Body of pancreas (tissue), 4 donors: Measurements from ENCODE around the gene RFC3. TPM values are rescaled to one million over a fixed set of nuclear protein-coding genes. Genes with fewer than 3 reads are reported as not detected.

ENCODE experiments used
- ATAC-seq: fragments of 150-250 bp; one replicate; pipeline ENCODE4 v1.9.1; 2016
- DNase-seq, 4 donors: peaks; one replicate each; pipeline ENCODE4 v3.0.0-alpha.2; 2019
- H3K27ac ChIP-seq, 4 donors: fragments of 200-600 bp; sonication (generic); 1 replicate in 3 of 4; 2 replicates in 1 of 4; pipeline versions ENCODE4 v1.5.1 to v1.6.1; 2016 to 2019; ENCODE audit warnings: mild to moderate bottlenecking in 1 of 4, mixed read lengths in 1 of 4, moderate library complexity in 1 of 4
- H3K27me3 ChIP-seq, 2 donors: fragments of 200-600 bp; sonication (generic); one replicate each; pipeline ENCODE4 v1.6.0; 2016; ENCODE audit warnings: mild to moderate bottlenecking in 1 of 2
- H3K36me3 ChIP-seq, 2 donors: fragments of 200-600 bp; sonication (generic); replicated peaks in 1 of 2; 2 replicates each; pipeline ENCODE4 v1.5.1; 2016; ENCODE audit warnings: low read depth in 2 of 2; ENCODE audit not compliant: insufficient read depth in 1 of 2
- H3K4me1 ChIP-seq: fragments of 200-600 bp; sonication (generic); one replicate; pipeline ENCODE4 v1.6.0; 2016
- H3K4me3 ChIP-seq, 2 donors: fragments of 200-600 bp; sonication (generic); 1 replicate in 1 of 2; 2 replicates in 1 of 2; pipeline ENCODE4 v1.5.1; 2016 to 2019
- H3K9me3 ChIP-seq, 3 donors: fragments of 200-600 bp; sonication (generic); 1 replicate in 2 of 3; 2 replicates in 1 of 3; pipeline ENCODE4 v1.5.1; 2016
- CTCF ChIP-seq, 7 experiments: fragments of 450-650 bp in 4 of 7; fragments of 200-600 bp in 3 of 7; sonication (generic) in 3 of 7; IDR thresholded peaks; one replicate each; pipeline ENCODE4 v1.5.1; 2016 to 2019; ENCODE audit warnings: antibody characterized with exemption in 7 of 7
- POLR2A ChIP-seq, 3 donors: fragments of 450-650 bp; IDR thresholded peaks; one replicate each; pipeline ENCODE4 v1.6.1; 2016; ENCODE audit warnings: antibody characterized with exemption in 3 of 3, mild to moderate bottlenecking in 2 of 3
- WGBS, 2 donors: methylation state at CpG; one replicate each; pipeline ENCODE4 v1.1.5; 2017; 5-methylcytosine and 5-hydroxymethylcytosine counted together
- intact Hi-C: fragments of 100-400 bp; cut with DNase I; formaldehyde crosslinking; loops from one replicate; pipeline ENCODE4 v1.15.1; 2023
- total RNA-seq, 2 donors: library from RNA; depleted of rRNA; stranded (reverse); fragments of >200 nt; gene quantifications; one replicate each; pipeline ENCODE4 v1.1.0, GENCODE V29; 2016

The RFC3 gene
- total RNA-seq, 2 donors from 2014 or later: 8.0 to 10.9 TPM

GRCh38 chr13:33871207-33872004 lies 53.5 kb downstream of the RFC3 start:
- no peak overlapping the region for H3K4me3 ChIP-seq
- no peaks in the 10 kb centered on the region for H3K36me3 ChIP-seq
- ATAC-seq: no peak
- peak overlapping the region in 3 of 4 donors; percentile 60 to 75 (median 68) for H3K27ac ChIP-seq
- no peak for DNase-seq
- intact Hi-C loops: no loop called here
- WGBS, 2 donors: 79 to 85% methylated on average over 7 of the region's 7 CpGs
- H3K27me3 ChIP-seq: no peaks in the 10 kb centered on the region
- H3K4me1 ChIP-seq: peaks cover 37% of the 10 kb centered on the region
- H3K9me3 ChIP-seq: no peaks in the 10 kb centered on the region
- no peak for TF ChIP-seq CTCF (IDR thresholded peaks at IDR 0.05)
- no peak for TF ChIP-seq POLR2A (IDR thresholded peaks at IDR 0.05)

- 38% methylated on average over 6 of the region's 6 CpGs for WGBS, 2 donors
- Histone ChIP-seq H3K36me3 (no peaks in the 10 kb centered on the region), H3K9me3 (no peaks in the 10 kb centered on the region), H3K27me3 (no peaks in the 10 kb centered on the region), H3K4me1 (peaks cover 37% of the 10 kb centered on the region), H3K27ac (peak overlapping the region in 3 of 4 donors; percentile 60 to 75 (median 68)), H3K4me3 (no peak overlapping the region)
- DNase-seq: peak; percentile 33 to 56 (median 48)
- intact Hi-C loops: no loop called here
- TF ChIP-seq POLR2A (IDR thresholded peaks at IDR 0.05) (no peak), CTCF (IDR thresholded peaks at IDR 0.05) (peak in 1 of 7 experiments; percentile 4)
- peak; percentile 66 for ATAC-seq
Measured at GRCh38 chr13:33872005-33872351, 54.0 kb downstream of the RFC3 start.

- Histone ChIP-seq H3K9me3 (no peaks in the 10 kb centered on the region), H3K4me1 (peaks cover 37% of the 10 kb centered on the region), H3K27me3 (no peaks in the 10 kb centered on the region), H3K27ac (no peak overlapping the region), H3K4me3 (no peak overlapping the region), H3K36me3 (no peaks in the 10 kb centered on the region)
- DNase-seq (no peak), ATAC-seq (no peak)
- TF ChIP-seq CTCF (IDR thresholded peaks at IDR 0.05) (no peak), POLR2A (IDR thresholded peaks at IDR 0.05) (no peak)
- intact Hi-C loops: no loop called here
- WGBS, 2 donors: 79% methylated on average over 5 of the region's 5 CpGs
Measured at GRCh38 chr13:33873251-33873908, 55.4 kb downstream of the RFC3 start.

- intact Hi-C loops: no loop called here
- Histone ChIP-seq H3K36me3 (no peaks in the 10 kb centered on the region), H3K4me1 (peaks cover 27% of the 10 kb centered on the region), H3K27me3 (no peaks in the 10 kb centered on the region), H3K4me3 (no peak overlapping the region), H3K9me3 (no peaks in the 10 kb centered on the region), H3K27ac (no peak overlapping the region)
- DNase-seq: no peak
- TF ChIP-seq CTCF (IDR thresholded peaks at IDR 0.05): peak in 1 of 7 experiments; percentile 20
- TF ChIP-seq POLR2A (IDR thresholded peaks at IDR 0.05): no peak
- ATAC-seq: no peak
- 84 to 89% methylated on average over 5 of the region's 5 CpGs for WGBS, 2 donors
Measured at GRCh38 chr13:33874871-33875270, 56.9 kb downstream of the RFC3 start.
